SK-N-MC (cell line): ENCODE data around the gene LYPD6.

ENCODE experiments used
- EZH2 ChIP-seq: fragments of 200-600 bp; sonication (generic); IDR thresholded peaks from one replicate; pipeline ENCODE4 v1.6.1; 2017; ENCODE audit warnings: antibody characterized with exemption
- FOXP2 ChIP-seq: optimal IDR thresholded peaks from 2 replicates; pipeline ENCODE3; 2011; ENCODE audit warnings: mild to moderate bottlenecking, moderate library complexity; ENCODE audit not compliant: insufficient read depth; ENCODE audit errors: extremely low read length, control extremely low read depth
- POLR2AphosphoS5 ChIP-seq: IDR thresholded peaks from 2 replicates; pipeline ENCODE4 v1.6.1; 2012; ENCODE audit warnings: mild to moderate bottlenecking, low read depth, low read length, borderline replicate concordance

- TF ChIP-seq EZH2 (no peak), POLR2AphosphoS5 (no peak), FOXP2 (no peak)
Observed at GRCh38 chr2:149348291-149348690, 17.9 kb downstream of the LYPD6 start.
